Nephron (organoid): ENCODE measurements around the gene CARD8.
A peak's percentile ranks its signal among the peaks of the same experiment; 100 is the strongest.

Experiments
- H3K27ac Mint-ChIP-seq, 3 experiments: 2 replicates each; pipeline ENCODE4 v1.8.0; 2020; ENCODE audit warnings: mixed read lengths in 3 of 3, mild to moderate bottlenecking in 2 of 3, moderate library complexity in 1 of 3
- H3K27me3 Mint-ChIP-seq: 2 replicates; pipeline ENCODE4 v1.8.0; 2021; ENCODE audit warnings: low read depth, mild to moderate bottlenecking, moderate library complexity, mixed read lengths
- H3K36me3 Mint-ChIP-seq: 2 replicates; pipeline ENCODE4 v1.8.0; 2020; ENCODE audit warnings: low read depth, mixed read lengths
- H3K4me1 Mint-ChIP-seq: 2 replicates; pipeline ENCODE4 v1.8.0; 2020; ENCODE audit warnings: mixed read lengths
- H3K4me3 Mint-ChIP-seq, 3 experiments: 2 replicates each; pipeline ENCODE4 v1.8.0; 2020; ENCODE audit warnings: mild to moderate bottlenecking in 3 of 3, mixed read lengths in 3 of 3, moderate library complexity in 2 of 3
- H3K9me3 Mint-ChIP-seq: 2 replicates; pipeline ENCODE4 v1.8.0; 2020; ENCODE audit warnings: mixed read lengths
- TF ChIP-seq, protein P1 (sequence below), 3 experiments: fragments of 200-600 bp; sonication (generic); IDR thresholded peaks; one replicate each; pipeline ENCODE4 v1.5.0; 2021; ENCODE audit warnings: antibody characterized with exemption in 3 of 3; ENCODE audit not compliant: unreplicated experiment in 3 of 3

CARD8 gene

DNA sequence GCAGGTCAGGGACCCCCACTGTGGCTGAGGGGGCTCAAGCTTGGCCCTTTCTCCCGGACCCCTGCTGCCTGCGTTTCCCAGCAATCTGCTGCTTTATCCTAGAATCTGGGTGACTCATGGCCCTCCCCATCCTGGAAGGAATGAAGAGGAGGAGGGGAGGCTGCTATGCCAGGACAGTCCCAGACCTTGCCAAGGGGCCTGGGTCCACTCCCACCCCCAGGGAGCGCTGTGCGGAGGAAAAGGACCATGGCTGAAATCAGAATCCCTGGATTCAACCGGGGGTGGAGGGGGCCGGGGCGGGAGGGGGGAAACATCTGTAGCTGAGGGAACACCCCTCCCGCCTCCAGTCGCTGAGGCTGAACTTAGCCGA lies 34.7 kb upstream of the CARD8 start:
- Mint-ChIP-seq H3K27ac (peak overlapping the region in 1 of 3 experiments; percentile 71), H3K36me3 (peaks cover 34% of the 10 kb centered on the region), H3K4me3 (peak overlapping the region; percentile 16 to 87 (median 80)), H3K9me3 (peaks cover 15% of the 10 kb centered on the region), H3K27me3 (peaks cover 6% of the 10 kb centered on the region), H3K4me1 (peaks cover 8% of the 10 kb centered on the region)
- TF ChIP-seq, protein P1, sequence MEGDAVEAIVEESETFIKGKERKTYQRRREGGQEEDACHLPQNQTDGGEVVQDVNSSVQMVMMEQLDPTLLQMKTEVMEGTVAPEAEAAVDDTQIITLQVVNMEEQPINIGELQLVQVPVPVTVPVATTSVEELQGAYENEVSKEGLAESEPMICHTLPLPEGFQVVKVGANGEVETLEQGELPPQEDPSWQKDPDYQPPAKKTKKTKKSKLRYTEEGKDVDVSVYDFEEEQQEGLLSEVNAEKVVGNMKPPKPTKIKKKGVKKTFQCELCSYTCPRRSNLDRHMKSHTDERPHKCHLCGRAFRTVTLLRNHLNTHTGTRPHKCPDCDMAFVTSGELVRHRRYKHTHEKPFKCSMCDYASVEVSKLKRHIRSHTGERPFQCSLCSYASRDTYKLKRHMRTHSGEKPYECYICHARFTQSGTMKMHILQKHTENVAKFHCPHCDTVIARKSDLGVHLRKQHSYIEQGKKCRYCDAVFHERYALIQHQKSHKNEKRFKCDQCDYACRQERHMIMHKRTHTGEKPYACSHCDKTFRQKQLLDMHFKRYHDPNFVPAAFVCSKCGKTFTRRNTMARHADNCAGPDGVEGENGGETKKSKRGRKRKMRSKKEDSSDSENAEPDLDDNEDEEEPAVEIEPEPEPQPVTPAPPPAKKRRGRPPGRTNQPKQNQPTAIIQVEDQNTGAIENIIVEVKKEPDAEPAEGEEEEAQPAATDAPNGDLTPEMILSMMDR (IDR thresholded peaks at IDR 0.05; ENCODE audit: unreplicated experiment in 3 of 3) = no peak

- Mint-ChIP-seq H3K36me3 (peaks cover 58% of the 10 kb centered on the region), H3K4me3 (no peak overlapping the region), H3K9me3 (peaks cover 15% of the 10 kb centered on the region), H3K4me1 (peaks cover 14% of the 10 kb centered on the region), H3K27ac (no peak overlapping the region), H3K27me3 (peaks cover 6% of the 10 kb centered on the region)
- TF ChIP-seq, protein P1 (IDR thresholded peaks at IDR 0.05; ENCODE audit: unreplicated experiment in 3 of 3) = no peak
Measured at GRCh38 chr19:48287748-48288147, 32.0 kb upstream of the CARD8 start.

GRCh38 chr19:48284896-48285295 lies 29.2 kb upstream of the CARD8 start:
- Mint-ChIP-seq H3K9me3 (peaks cover 15% of the 10 kb centered on the region), H3K4me3 (no peak overlapping the region), H3K36me3 (peaks cover 71% of the 10 kb centered on the region), H3K27me3 (peaks cover 5% of the 10 kb centered on the region), H3K4me1 (peaks cover 5% of the 10 kb centered on the region), H3K27ac (peak overlapping the region in 1 of 3 experiments; percentile 2)
- TF ChIP-seq, protein P1 (IDR thresholded peaks at IDR 0.05; ENCODE audit: unreplicated experiment in 3 of 3) = no peak

GRCh38 chr19:48283908-48284307 lies 28.2 kb upstream of the CARD8 start:
- Mint-ChIP-seq H3K27me3 (no peaks in the 10 kb centered on the region), H3K36me3 (peaks cover 66% of the 10 kb centered on the region), H3K9me3 (peaks cover 15% of the 10 kb centered on the region)

GRCh38 chr19:48279747-48280146 lies 24.0 kb upstream of the CARD8 start:
- H3K9me3 Mint-ChIP-seq = no peaks in the 10 kb centered on the region
- TF ChIP-seq, protein P1 (IDR thresholded peaks at IDR 0.05; ENCODE audit: unreplicated experiment in 3 of 3) = no peak

More at GRCh38 chr19:48283908-48284307, 28.2 kb upstream of the CARD8 start:
- no peak overlapping the region for H3K4me3 Mint-ChIP-seq
- peaks cover 5% of the 10 kb centered on the region for H3K4me1 Mint-ChIP-seq
- H3K27ac Mint-ChIP-seq = no peak overlapping the region
- TF ChIP-seq, protein P1 (IDR thresholded peaks at IDR 0.05; ENCODE audit: unreplicated experiment in 3 of 3) = no peak

GRCh38 chr19:48274938-48275337 lies 19.2 kb upstream of the CARD8 start:
- H3K27ac Mint-ChIP-seq = peak overlapping the region in 1 of 3 experiments; percentile 49
- H3K4me3 Mint-ChIP-seq = no peak overlapping the region
- H3K4me1 Mint-ChIP-seq = peaks cover 22% of the 10 kb centered on the region
- H3K9me3 Mint-ChIP-seq = no peaks in the 10 kb centered on the region
- H3K27me3 Mint-ChIP-seq = no peaks in the 10 kb centered on the region
- TF ChIP-seq, protein P1 (IDR thresholded peaks at IDR 0.05; ENCODE audit: unreplicated experiment in 3 of 3) = no peak
- H3K36me3 Mint-ChIP-seq = peaks cover 21% of the 10 kb centered on the region

More at GRCh38 chr19:48279747-48280146, 24.0 kb upstream of the CARD8 start:
- Mint-ChIP-seq H3K27me3 (no peaks in the 10 kb centered on the region), H3K4me1 (peaks cover 6% of the 10 kb centered on the region), H3K27ac (no peak overlapping the region), H3K4me3 (no peak overlapping the region), H3K36me3 (peaks cover 50% of the 10 kb centered on the region)
